ENCODE measurements around the gene SFXN3.

DNA sequence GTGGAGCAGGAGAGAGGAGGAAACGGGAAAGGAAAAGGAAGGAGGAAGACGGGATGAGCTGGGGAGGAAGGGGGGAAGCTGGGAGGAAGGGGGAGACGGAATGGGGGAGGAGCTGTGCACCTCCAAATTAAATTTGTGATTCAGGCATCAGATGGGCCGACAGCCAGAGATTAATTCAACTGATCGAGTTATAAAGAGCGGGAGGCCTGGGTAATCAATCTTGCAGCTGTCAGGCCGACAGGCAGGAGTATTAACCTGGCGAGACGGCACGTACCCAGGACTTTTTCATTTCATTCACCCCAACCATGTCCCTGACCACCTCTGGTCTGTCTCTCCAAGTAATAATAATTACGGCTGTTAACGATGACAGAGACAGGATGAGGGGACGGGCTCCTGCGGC, 56.9 kb downstream of the SFXN3 start:
- TF ChIP-seq, protein P1, sequence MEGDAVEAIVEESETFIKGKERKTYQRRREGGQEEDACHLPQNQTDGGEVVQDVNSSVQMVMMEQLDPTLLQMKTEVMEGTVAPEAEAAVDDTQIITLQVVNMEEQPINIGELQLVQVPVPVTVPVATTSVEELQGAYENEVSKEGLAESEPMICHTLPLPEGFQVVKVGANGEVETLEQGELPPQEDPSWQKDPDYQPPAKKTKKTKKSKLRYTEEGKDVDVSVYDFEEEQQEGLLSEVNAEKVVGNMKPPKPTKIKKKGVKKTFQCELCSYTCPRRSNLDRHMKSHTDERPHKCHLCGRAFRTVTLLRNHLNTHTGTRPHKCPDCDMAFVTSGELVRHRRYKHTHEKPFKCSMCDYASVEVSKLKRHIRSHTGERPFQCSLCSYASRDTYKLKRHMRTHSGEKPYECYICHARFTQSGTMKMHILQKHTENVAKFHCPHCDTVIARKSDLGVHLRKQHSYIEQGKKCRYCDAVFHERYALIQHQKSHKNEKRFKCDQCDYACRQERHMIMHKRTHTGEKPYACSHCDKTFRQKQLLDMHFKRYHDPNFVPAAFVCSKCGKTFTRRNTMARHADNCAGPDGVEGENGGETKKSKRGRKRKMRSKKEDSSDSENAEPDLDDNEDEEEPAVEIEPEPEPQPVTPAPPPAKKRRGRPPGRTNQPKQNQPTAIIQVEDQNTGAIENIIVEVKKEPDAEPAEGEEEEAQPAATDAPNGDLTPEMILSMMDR (IDR thresholded peaks at IDR 0.05): no peak
- TF ChIP-seq POLR2AphosphoS5 (IDR thresholded peaks at IDR 0.05) (no peak), POLR2A (IDR thresholded peaks at IDR 0.05) (no peak)
